B cell (primary cell): ENCODE results near the gene QSOX1. TPM values are rescaled to one million over a fixed set of nuclear protein-coding genes. Genes with fewer than 3 reads are reported as not detected.

Experiments used
- ATAC-seq: fragments of 200-7000 bp; cut with Tn5 transposase; one replicate; pipeline ENCODE4 v1.10.0; 2021; ENCODE audit warnings: low read depth, mild to moderate bottlenecking, moderate number of reproducible peaks, moderate library complexity
- CTCF ChIA-PET: fragments of 350-600 bp; sonication (Branson Sonifier 250); formaldehyde crosslinking; loops from one replicate; lab custom pipeline; 2021; ENCODE audit warnings: antibody characterized with exemption, inconsistent platforms; lab: Charles Lee
- POLR2A ChIA-PET: fragments of 350-600 bp; sonication (Branson Sonifier 250); formaldehyde crosslinking; loops from one replicate; lab custom pipeline; 2021; ENCODE audit warnings: antibody characterized with exemption; lab: Charles Lee
- DNase-seq: peaks from one replicate; pipeline ENCODE4 v3.0.0; 2013
- H2AFZ ChIP-seq: 2 replicates; pipeline ENCODE4 v1.6.1; 2012; ENCODE audit warnings: mild to moderate bottlenecking, low read depth, low read length; ENCODE audit not compliant: insufficient read depth, poor library complexity, severe bottlenecking
- H3K27ac ChIP-seq, 2 donors: 1 replicate in 1 of 2; 2 replicates in 1 of 2; pipeline ENCODE4 v1.5.1; 2012 to 2013; ENCODE audit warnings: low read length in 2 of 2, mild to moderate bottlenecking in 2 of 2, moderate library complexity in 1 of 2
- H3K27me3 ChIP-seq, 4 experiments: fragments of 200-600 bp in 1 of 4; sonication (generic) in 1 of 4; replicated peaks in 1 of 4; 1 replicate in 2 of 4; 2 replicates in 2 of 4; pipeline versions ENCODE4 v1.6.1 to v1.7.0; 2013 to 2016; ENCODE audit warnings: low read length in 3 of 4, mild to moderate bottlenecking in 2 of 4, mixed read lengths in 1 of 4, moderate library complexity in 1 of 4; ENCODE audit not compliant: insufficient read depth in 4 of 4, control insufficient read depth in 3 of 4; ENCODE audit errors: control extremely low read depth in 1 of 4
- H3K36me3 ChIP-seq, 2 experiments: replicated peaks in 1 of 2; 1 replicate in 1 of 2; 2 replicates in 1 of 2; pipeline versions ENCODE4 v1.6.1 to v1.7.1; 2013; ENCODE audit warnings: low read length in 1 of 2; ENCODE audit not compliant: insufficient read depth in 2 of 2, control insufficient read depth in 1 of 2; ENCODE audit errors: control extremely low read depth in 1 of 2, extremely low read depth in 1 of 2
- H3K4me1 ChIP-seq, 2 donors: fragments of 200-600 bp in 1 of 2; sonication (generic) in 1 of 2; 1 replicate in 1 of 2; 2 replicates in 1 of 2; pipeline versions ENCODE4 v1.5.1 to v1.6.1; 2013 to 2017; ENCODE audit warnings: low read length in 2 of 2; ENCODE audit not compliant: control insufficient read depth in 2 of 2, insufficient read depth in 2 of 2
- H3K4me2 ChIP-seq: replicated peaks from 2 replicates; pipeline ENCODE3; 2012; ENCODE audit warnings: mild to moderate bottlenecking, low read depth, low read length; ENCODE audit not compliant: poor library complexity, severe bottlenecking
- H3K4me3 ChIP-seq, 5 experiments: fragments of 200-600 bp in 1 of 5; sonication (generic) in 1 of 5; 1 replicate in 3 of 5; 2 replicates in 2 of 5; pipeline versions ENCODE4 v1.5.1 to v1.7.0; 2011 to 2016; ENCODE audit warnings: low read length in 4 of 5, mild to moderate bottlenecking in 4 of 5, low read depth in 2 of 5, control low read depth in 1 of 5, moderate library complexity in 1 of 5; ENCODE audit not compliant: insufficient read depth in 1 of 5; ENCODE audit errors: control extremely low read depth in 1 of 5, extremely low read depth in 1 of 5
- H3K79me2 ChIP-seq: fragments of 200-600 bp; sonication (generic); one replicate; pipeline ENCODE4 v1.6.0; 2016; ENCODE audit warnings: low read length; ENCODE audit not compliant: control insufficient read depth, insufficient read depth
- H3K9ac ChIP-seq: fragments of 200-600 bp; sonication (generic); 2 replicates; pipeline ENCODE4 v1.6.1; 2017; ENCODE audit warnings: mild to moderate bottlenecking, low read length, moderate library complexity
- H3K9me3 ChIP-seq, 3 donors: one replicate each; pipeline versions ENCODE4 v1.6.1 to v1.7.1; 2013; ENCODE audit warnings: low read length in 2 of 3; ENCODE audit not compliant: control insufficient read depth in 2 of 3, insufficient read depth in 1 of 3; ENCODE audit errors: control extremely low read depth in 1 of 3
- H4K20me1 ChIP-seq: 2 replicates; pipeline ENCODE4 v1.6.0; 2012; ENCODE audit warnings: mild to moderate bottlenecking, low read length; ENCODE audit not compliant: insufficient read depth, control insufficient read depth, poor library complexity, severe bottlenecking
- H3K27ac Mint-ChIP-seq: one replicate; pipeline ENCODE4 v1.8.0; 2021; ENCODE audit warnings: mixed read lengths
- H3K27me3 Mint-ChIP-seq: one replicate; pipeline ENCODE4 v1.8.0; 2021; ENCODE audit warnings: mixed read lengths
- H3K4me1 Mint-ChIP-seq: one replicate; pipeline ENCODE4 v1.8.0; 2021; ENCODE audit warnings: mixed read lengths
- H3K4me3 Mint-ChIP-seq: one replicate; pipeline ENCODE4 v1.8.0; 2021; ENCODE audit warnings: mixed read lengths
- H3K9me3 Mint-ChIP-seq: one replicate; pipeline ENCODE4 v1.8.0; 2022; ENCODE audit warnings: mixed read lengths; ENCODE audit not compliant: insufficient read depth
- EZH2 ChIP-seq: IDR thresholded peaks from 2 replicates; pipeline ENCODE4 v1.6.1; 2012; ENCODE audit warnings: borderline replicate concordance, low read depth, mild to moderate bottlenecking, moderate library complexity, low read length; ENCODE audit not compliant: insufficient read depth, poor library complexity, severe bottlenecking
- WGBS: methylation state at CpG from one replicate; pipeline ENCODE4 v1.1.5; 2013; ENCODE audit warnings: missing lambda C conversion rate; ENCODE audit not compliant: insufficient coverage; 5-methylcytosine and 5-hydroxymethylcytosine counted together
- intact Hi-C: fragments of 100-400 bp; cut with micrococcal nuclease; formaldehyde crosslinking; loops from one replicate; pipeline ENCODE4 v1.10.0; 2022
- polyA plus RNA-seq: library from polyadenylated mRNA; depleted of rRNA; stranded (reverse); fragments of >200 nt; gene quantifications from 2 replicates; pipeline ENCODE4 v1.2.3, GENCODE V29; 2012
- total RNA-seq, 2 donors: library from RNA; stranded (reverse); fragments of 120-200 nt in 1 of 2; gene quantifications; 1 replicate in 1 of 2; 2 replicates in 1 of 2; pipeline versions ENCODE4 v1.2.3 to v1.2.4, GENCODE V29; 2013 to 2022
- TF ChIP-seq, protein P1 (sequence below): fragments of 200-600 bp; IDR thresholded peaks from one replicate; pipeline ENCODE4 v1.8.0; 2022; ENCODE audit warnings: antibody characterized with exemption, mild to moderate bottlenecking

Gene QSOX1
- total and polyA plus RNA-seq, 2 donors (not counting 1 experiment from before 2014, with no cell fraction given), result 11.4 to 20.6 TPM

DNA sequence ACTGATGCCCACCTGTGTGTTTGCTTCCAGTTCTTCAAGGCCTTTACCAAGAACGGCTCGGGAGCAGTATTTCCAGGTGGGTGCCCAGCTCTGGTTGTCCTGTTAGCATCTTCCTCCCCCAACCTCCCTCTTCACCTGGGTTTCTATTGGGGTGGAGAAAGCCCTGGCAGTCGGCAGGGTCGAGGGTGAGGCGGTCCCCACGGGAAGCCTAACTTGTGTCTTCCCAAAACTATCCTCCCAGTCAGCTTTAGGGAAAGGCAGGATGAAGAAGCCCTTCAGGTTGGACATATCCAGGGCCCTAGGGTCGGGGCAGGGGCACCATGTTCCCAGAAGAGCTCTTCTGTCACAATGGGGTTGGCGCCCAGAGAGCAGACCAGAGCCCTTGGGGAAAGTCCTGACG, 20.6 kb downstream of the QSOX1 start:
- no peak overlapping the region for H3K4me2 ChIP-seq
- H3K9ac ChIP-seq, result no peak overlapping the region
- 87% methylated on average over 7 of the region's 9 CpGs for WGBS
- H4K20me1 ChIP-seq, result no peaks in the 10 kb centered on the region
- TF ChIP-seq, protein P1, sequence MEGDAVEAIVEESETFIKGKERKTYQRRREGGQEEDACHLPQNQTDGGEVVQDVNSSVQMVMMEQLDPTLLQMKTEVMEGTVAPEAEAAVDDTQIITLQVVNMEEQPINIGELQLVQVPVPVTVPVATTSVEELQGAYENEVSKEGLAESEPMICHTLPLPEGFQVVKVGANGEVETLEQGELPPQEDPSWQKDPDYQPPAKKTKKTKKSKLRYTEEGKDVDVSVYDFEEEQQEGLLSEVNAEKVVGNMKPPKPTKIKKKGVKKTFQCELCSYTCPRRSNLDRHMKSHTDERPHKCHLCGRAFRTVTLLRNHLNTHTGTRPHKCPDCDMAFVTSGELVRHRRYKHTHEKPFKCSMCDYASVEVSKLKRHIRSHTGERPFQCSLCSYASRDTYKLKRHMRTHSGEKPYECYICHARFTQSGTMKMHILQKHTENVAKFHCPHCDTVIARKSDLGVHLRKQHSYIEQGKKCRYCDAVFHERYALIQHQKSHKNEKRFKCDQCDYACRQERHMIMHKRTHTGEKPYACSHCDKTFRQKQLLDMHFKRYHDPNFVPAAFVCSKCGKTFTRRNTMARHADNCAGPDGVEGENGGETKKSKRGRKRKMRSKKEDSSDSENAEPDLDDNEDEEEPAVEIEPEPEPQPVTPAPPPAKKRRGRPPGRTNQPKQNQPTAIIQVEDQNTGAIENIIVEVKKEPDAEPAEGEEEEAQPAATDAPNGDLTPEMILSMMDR, result no peak
- no peak for TF ChIP-seq EZH2
- CTCF ChIA-PET, result interaction anchor here (1.0 to 8.2 kb wide), 3 partner anchors 12 to 469 kb away, joined by 3 to 106 read pairs (median 3); no protein-coding TSS in a partner anchor
- H3K4me1 ChIP-seq, result no peaks in the 10 kb centered on the region
- no peak overlapping the region for H3K4me3 Mint-ChIP-seq
- H3K27me3 Mint-ChIP-seq, result no peaks in the 10 kb centered on the region
- no peaks in the 10 kb centered on the region for H3K79me2 ChIP-seq
- no peaks in the 10 kb centered on the region for H3K36me3 ChIP-seq
- H3K4me3 ChIP-seq, result no peak overlapping the region
- no peak overlapping the region for H3K27ac Mint-ChIP-seq
- H3K27ac ChIP-seq, result no peak overlapping the region
- DNase-seq (no peak), ATAC-seq (no peak)
- H2AFZ ChIP-seq, result no peak overlapping the region
- no peaks in the 10 kb centered on the region for H3K4me1 Mint-ChIP-seq
- H3K9me3 ChIP-seq, result no peaks in the 10 kb centered on the region
- H3K9me3 Mint-ChIP-seq, result no peaks in the 10 kb centered on the region
- POLR2A ChIA-PET, result no interaction called here
- no peaks in the 10 kb centered on the region for H3K27me3 ChIP-seq
- intact Hi-C loops, result loop anchor here (5.0 kb wide), 1 partner anchor 1863 kb away; no protein-coding TSS in a partner anchor

DNA sequence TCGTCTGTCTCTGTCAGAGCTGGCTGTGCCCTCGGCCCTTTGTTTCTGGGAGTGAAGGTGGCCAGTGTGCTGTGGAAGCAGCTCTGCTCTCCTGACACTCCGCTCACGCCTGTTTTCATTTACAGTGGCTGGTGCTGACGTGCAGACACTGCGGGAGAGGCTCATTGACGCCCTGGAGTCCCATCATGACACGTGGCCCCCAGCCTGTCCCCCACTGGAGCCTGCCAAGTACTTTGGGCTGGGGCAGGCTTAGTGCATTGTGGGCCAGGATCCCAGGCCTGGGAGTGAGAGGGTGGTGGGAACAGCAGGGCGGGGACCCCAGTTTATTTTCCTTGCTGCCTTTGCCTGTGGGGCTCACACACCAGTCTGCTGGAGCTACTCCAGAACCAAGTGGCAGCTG, 21.1 kb downstream of the QSOX1 start:
- no peak overlapping the region for H3K4me2 ChIP-seq
- CTCF ChIA-PET, result interaction anchor here (0.5 to 8.2 kb wide), 4 partner anchors 13 to 1124 kb away, joined by 3 to 106 read pairs (median 3); no protein-coding TSS in a partner anchor
- POLR2A ChIA-PET, result interaction anchor here (0.6 kb wide), 1 partner anchor 361 kb away, joined by 4 read pairs; no protein-coding TSS in a partner anchor
- H2AFZ ChIP-seq, result no peak overlapping the region
- DNase-seq (no peak), ATAC-seq (no peak)
- Mint-ChIP-seq H3K4me3 (no peak overlapping the region), H3K9me3 (no peaks in the 10 kb centered on the region), H3K4me1 (no peaks in the 10 kb centered on the region), H3K27me3 (no peaks in the 10 kb centered on the region), H3K27ac (no peak overlapping the region)
- no peaks in the 10 kb centered on the region for H3K9me3 ChIP-seq
- H3K4me1 ChIP-seq, result no peaks in the 10 kb centered on the region
- no peak overlapping the region for H3K27ac ChIP-seq
- H3K36me3 ChIP-seq, result no peaks in the 10 kb centered on the region
- H3K4me3 ChIP-seq, result no peak overlapping the region
- TF ChIP-seq, protein P1, result no peak
- no peak for TF ChIP-seq EZH2
- no peaks in the 10 kb centered on the region for H4K20me1 ChIP-seq
- no peak overlapping the region for H3K9ac ChIP-seq
- intact Hi-C loops, result loop anchor here (5.0 kb wide), 1 partner anchor 1864 kb away; no protein-coding TSS in a partner anchor
- no peaks in the 10 kb centered on the region for H3K27me3 ChIP-seq
- H3K79me2 ChIP-seq, result no peaks in the 10 kb centered on the region
- WGBS, result 95% methylated on average over 8 of the region's 9 CpGs
